ENCODE data around the gene WDR70. TPM values are rescaled to one million over a fixed set of nuclear protein-coding genes. Genes with fewer than 3 reads are reported as not detected.
A peak's percentile ranks its signal among the peaks of the same experiment; 100 is the strongest.

Gene WDR70
- polyA plus RNA-seq, 1 of the 3 experiments (the other 2 are of a cell fraction) = 14.2 TPM

DNA sequence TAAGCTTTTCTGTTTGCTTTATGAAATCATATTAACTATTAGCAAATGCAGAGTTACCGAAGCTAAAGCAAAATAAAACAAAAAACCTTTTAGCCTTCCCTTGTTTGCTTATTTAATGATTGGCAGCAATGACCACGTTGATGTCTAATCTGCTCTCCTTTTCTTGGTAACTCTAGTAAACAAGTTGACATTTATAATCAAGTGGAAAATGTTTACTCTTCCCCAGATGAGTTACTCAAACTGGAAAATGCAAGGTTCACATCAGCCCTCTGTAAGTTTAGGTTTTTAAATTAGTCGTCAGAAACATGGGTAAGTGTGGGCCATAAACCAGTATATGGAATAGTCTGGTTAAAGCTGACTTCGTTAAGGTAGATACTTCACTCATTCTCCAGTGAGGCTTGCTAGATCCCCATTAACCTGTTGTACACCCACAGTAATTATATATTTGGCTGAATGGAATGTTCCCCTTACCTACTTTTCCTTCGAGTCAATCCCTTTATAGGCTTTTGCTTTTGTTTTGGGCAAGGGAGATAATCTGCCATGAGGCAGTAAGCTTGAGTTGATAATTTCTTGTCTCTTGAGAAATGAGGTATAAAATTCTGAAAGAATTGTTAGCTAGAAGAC lies 359.9 kb downstream of the WDR70 start:
- no peaks in the 10 kb centered on the region for H4K20me1 ChIP-seq (ENCODE audit: insufficient read depth)
- CTCF ChIA-PET = interaction anchor here (1.4 to 2.0 kb wide), 2 partner anchors 15 to 16 kb away, joined by 4 to 7 read pairs; no protein-coding TSS in a partner anchor
- TF ChIP-seq SMC3 (IDR thresholded peaks at IDR 0.05; ENCODE audit: low read depth, low read length) (no peak), GABPA (IDR thresholded peaks at IDR 0.05; ENCODE audit: low read depth) (no peak), JUND (IDR thresholded peaks at IDR 0.05) (no peak), NFIC (IDR thresholded peaks at IDR 0.05; ENCODE audit: borderline replicate concordance) (no peak), EZH2phosphoT487 (IDR thresholded peaks at IDR 0.05; ENCODE audit: borderline replicate concordance, low read depth) (no peak)
- TF ChIP-seq, protein P1, sequence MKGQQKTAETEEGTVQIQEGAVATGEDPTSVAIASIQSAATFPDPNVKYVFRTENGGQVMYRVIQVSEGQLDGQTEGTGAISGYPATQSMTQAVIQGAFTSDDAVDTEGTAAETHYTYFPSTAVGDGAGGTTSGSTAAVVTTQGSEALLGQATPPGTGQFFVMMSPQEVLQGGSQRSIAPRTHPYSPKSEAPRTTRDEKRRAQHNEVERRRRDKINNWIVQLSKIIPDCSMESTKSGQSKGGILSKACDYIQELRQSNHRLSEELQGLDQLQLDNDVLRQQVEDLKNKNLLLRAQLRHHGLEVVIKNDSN (IDR thresholded peaks at IDR 0.05; ENCODE audit: borderline replicate concordance, low read depth) = no peak
- TF ChIP-seq, protein P2, sequence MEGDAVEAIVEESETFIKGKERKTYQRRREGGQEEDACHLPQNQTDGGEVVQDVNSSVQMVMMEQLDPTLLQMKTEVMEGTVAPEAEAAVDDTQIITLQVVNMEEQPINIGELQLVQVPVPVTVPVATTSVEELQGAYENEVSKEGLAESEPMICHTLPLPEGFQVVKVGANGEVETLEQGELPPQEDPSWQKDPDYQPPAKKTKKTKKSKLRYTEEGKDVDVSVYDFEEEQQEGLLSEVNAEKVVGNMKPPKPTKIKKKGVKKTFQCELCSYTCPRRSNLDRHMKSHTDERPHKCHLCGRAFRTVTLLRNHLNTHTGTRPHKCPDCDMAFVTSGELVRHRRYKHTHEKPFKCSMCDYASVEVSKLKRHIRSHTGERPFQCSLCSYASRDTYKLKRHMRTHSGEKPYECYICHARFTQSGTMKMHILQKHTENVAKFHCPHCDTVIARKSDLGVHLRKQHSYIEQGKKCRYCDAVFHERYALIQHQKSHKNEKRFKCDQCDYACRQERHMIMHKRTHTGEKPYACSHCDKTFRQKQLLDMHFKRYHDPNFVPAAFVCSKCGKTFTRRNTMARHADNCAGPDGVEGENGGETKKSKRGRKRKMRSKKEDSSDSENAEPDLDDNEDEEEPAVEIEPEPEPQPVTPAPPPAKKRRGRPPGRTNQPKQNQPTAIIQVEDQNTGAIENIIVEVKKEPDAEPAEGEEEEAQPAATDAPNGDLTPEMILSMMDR (IDR thresholded peaks at IDR 0.05) = no peak
- TF ChIP-seq, protein P3, sequence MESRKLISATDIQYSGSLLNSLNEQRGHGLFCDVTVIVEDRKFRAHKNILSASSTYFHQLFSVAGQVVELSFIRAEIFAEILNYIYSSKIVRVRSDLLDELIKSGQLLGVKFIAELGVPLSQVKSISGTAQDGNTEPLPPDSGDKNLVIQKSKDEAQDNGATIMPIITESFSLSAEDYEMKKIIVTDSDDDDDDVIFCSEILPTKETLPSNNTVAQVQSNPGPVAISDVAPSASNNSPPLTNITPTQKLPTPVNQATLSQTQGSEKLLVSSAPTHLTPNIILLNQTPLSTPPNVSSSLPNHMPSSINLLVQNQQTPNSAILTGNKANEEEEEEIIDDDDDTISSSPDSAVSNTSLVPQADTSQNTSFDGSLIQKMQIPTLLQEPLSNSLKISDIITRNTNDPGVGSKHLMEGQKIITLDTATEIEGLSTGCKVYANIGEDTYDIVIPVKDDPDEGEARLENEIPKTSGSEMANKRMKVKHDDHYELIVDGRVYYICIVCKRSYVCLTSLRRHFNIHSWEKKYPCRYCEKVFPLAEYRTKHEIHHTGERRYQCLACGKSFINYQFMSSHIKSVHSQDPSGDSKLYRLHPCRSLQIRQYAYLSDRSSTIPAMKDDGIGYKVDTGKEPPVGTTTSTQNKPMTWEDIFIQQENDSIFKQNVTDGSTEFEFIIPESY (IDR thresholded peaks at IDR 0.05; ENCODE audit: borderline replicate concordance, low read depth) = no peak
- 73% methylated on average over 5 of the region's 5 CpGs for WGBS (ENCODE audit: low lambda C conversion rate)
- no peaks in the 10 kb centered on the region for H3K9me3 ChIP-seq
- H3K27me3 ChIP-seq (ENCODE audit: insufficient read depth) = no peaks in the 10 kb centered on the region
- H3K4me1 ChIP-seq (ENCODE audit: control insufficient read depth in 1 of 2, insufficient read depth in 2 of 2, low read depth in 1 of 2, low read length in 1 of 2) = peaks cover 0 to 35% of the 10 kb centered on the region in 2 experiments; a peak in 3 of 4 replicates
- H3K9ac ChIP-seq = peak overlapping the region; percentile 48
- H3F3A ChIP-seq (replicated peaks; ENCODE audit: insufficient read depth) = peaks cover 56% of the 10 kb centered on the region
- no peak overlapping the region; a peak in 1 of 4 replicates for H3K4me3 ChIP-seq (ENCODE audit: low read depth in 2 of 2, low read length in 1 of 2)
- H3K4me2 ChIP-seq = peak overlapping the region; percentile 57
- DNase-seq = no peak
- POLR2A ChIA-PET = no interaction called here
- H3K36me3 ChIP-seq (replicated peaks in 1 of 2; ENCODE audit: control insufficient read depth in 1 of 2, insufficient read depth in 2 of 2, low read length in 1 of 2) = peaks cover 0 to 9% of the 10 kb centered on the region in 2 experiments
- no peaks in the 10 kb centered on the region for H3K79me2 ChIP-seq (ENCODE audit: insufficient read depth)
- H2AFZ ChIP-seq (ENCODE audit: low read depth) = no peak overlapping the region; the same call in 1 of the 2 replicates
- H3K9me2 ChIP-seq = no peaks in the 10 kb centered on the region
- H3K27ac ChIP-seq (ENCODE audit: low read depth in 2 of 2, low read length in 1 of 2) = peak overlapping the region; percentile 50 to 79; a peak in 3 of 4 replicates

- no peak overlapping the region for H2AFZ ChIP-seq (ENCODE audit: low read depth)
- ChIA-PET CTCF (interaction anchor here (2.0 kb wide), 1 partner anchor 17 kb away, joined by 7 read pairs; no protein-coding TSS in a partner anchor), POLR2A (no interaction called here)
- DNase-seq = no peak
- H4K20me1 ChIP-seq (ENCODE audit: insufficient read depth) = no peaks in the 10 kb centered on the region
- H3F3A ChIP-seq (replicated peaks; ENCODE audit: insufficient read depth) = peaks cover 56% of the 10 kb centered on the region
- no peak overlapping the region for H3K4me2 ChIP-seq
- peaks cover 0 to 35% of the 10 kb centered on the region in 2 experiments; a peak in 3 of 4 replicates for H3K4me1 ChIP-seq (ENCODE audit: control insufficient read depth in 1 of 2, insufficient read depth in 2 of 2, low read depth in 1 of 2, low read length in 1 of 2)
- H3K9me2 ChIP-seq = no peaks in the 10 kb centered on the region
- H3K27ac ChIP-seq (ENCODE audit: low read depth in 2 of 2, low read length in 1 of 2) = peak overlapping the region in 1 of 2 experiments; percentile 72; a peak in 2 of 4 replicates
- H3K9me3 ChIP-seq = no peaks in the 10 kb centered on the region
- no peak overlapping the region for H3K4me3 ChIP-seq (ENCODE audit: low read depth in 2 of 2, low read length in 1 of 2)
- no peaks in the 10 kb centered on the region for H3K27me3 ChIP-seq (ENCODE audit: insufficient read depth)
- peak overlapping the region; percentile 15; the same call in 1 of the 2 replicates for H3K9ac ChIP-seq
- 58% methylated on average over 2 of the region's 2 CpGs for whole genome bisulfite sequencing (ENCODE audit: low lambda C conversion rate)
- H3K79me2 ChIP-seq (ENCODE audit: insufficient read depth) = no peaks in the 10 kb centered on the region
- peaks cover 0 to 9% of the 10 kb centered on the region in 2 experiments for H3K36me3 ChIP-seq (replicated peaks in 1 of 2; ENCODE audit: control insufficient read depth in 1 of 2, insufficient read depth in 2 of 2, low read length in 1 of 2)
- no peak for TF ChIP-seq CHD2 (IDR thresholded peaks at IDR 0.05; ENCODE audit: low read length, partially characterized antibody)
- TF ChIP-seq TCF12 (IDR thresholded peaks at IDR 0.05) = no peak; the same call in 1 of the 2 replicates
- no peak for TF ChIP-seq GABPA (IDR thresholded peaks at IDR 0.05; ENCODE audit: low read depth)
- no peak for TF ChIP-seq RAD21 (IDR thresholded peaks at IDR 0.05; ENCODE audit: low read length)
- TF ChIP-seq FOXM1 (IDR thresholded peaks at IDR 0.05; ENCODE audit: low read depth) = no peak
- TF ChIP-seq SMC3 (IDR thresholded peaks at IDR 0.05; ENCODE audit: low read depth, low read length) = no peak
- TF ChIP-seq, protein P4, sequence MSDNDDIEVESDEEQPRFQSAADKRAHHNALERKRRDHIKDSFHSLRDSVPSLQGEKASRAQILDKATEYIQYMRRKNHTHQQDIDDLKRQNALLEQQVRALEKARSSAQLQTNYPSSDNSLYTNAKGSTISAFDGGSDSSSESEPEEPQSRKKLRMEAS (IDR thresholded peaks at IDR 0.05; ENCODE audit: low read depth) = no peak
- TF ChIP-seq REST (IDR thresholded peaks at IDR 0.05; ENCODE audit: low read depth, low read length) = no peak
- no peak for TF ChIP-seq RFX5 (IDR thresholded peaks at IDR 0.05; ENCODE audit: low read length)
These were observed 360.7 kb downstream of the WDR70 start for GRCh38 chr5:37739817-37740261.
